Liver (tissue), 9 donors: ENCODE data around the gene LRRC10B. TPM values are rescaled to one million over a fixed set of nuclear protein-coding genes. Genes with fewer than 3 reads are reported as not detected.
A peak's percentile ranks its signal among the peaks of the same experiment; 100 is the strongest.

Experiments
- DNase-seq: peaks from one replicate; pipeline ENCODE4 v3.0.0-alpha.2; 2017; ENCODE audit warnings: low spot score
- H3K27ac ChIP-seq, 2 donors: one replicate each; pipeline ENCODE4 v1.7.0; 2013; ENCODE audit warnings: inconsistent platforms in 2 of 2, low read length in 2 of 2, control low read depth in 1 of 2, low read depth in 1 of 2, mild to moderate bottlenecking in 1 of 2
- H3K27me3 ChIP-seq, 4 donors: one replicate each; pipeline versions ENCODE4 v1.6.1 to v1.7.0; 2013; ENCODE audit warnings: low read length in 3 of 4, inconsistent platforms in 1 of 4, mild to moderate bottlenecking in 1 of 4, moderate library complexity in 1 of 4; ENCODE audit not compliant: control insufficient read depth in 4 of 4, insufficient read depth in 4 of 4
- H3K36me3 ChIP-seq, 4 donors: one replicate each; pipeline versions ENCODE4 v1.6.1 to v1.7.0; 2013; ENCODE audit warnings: low read length in 3 of 4, mild to moderate bottlenecking in 3 of 4, low read depth in 1 of 4, moderate library complexity in 1 of 4; ENCODE audit not compliant: control insufficient read depth in 4 of 4, insufficient read depth in 3 of 4
- H3K4me1 ChIP-seq, 4 donors: one replicate each; pipeline versions ENCODE4 v1.6.1 to v1.7.0; 2013; ENCODE audit warnings: low read length in 3 of 4, mild to moderate bottlenecking in 3 of 4, moderate library complexity in 1 of 4; ENCODE audit not compliant: control insufficient read depth in 4 of 4, insufficient read depth in 4 of 4
- H3K4me3 ChIP-seq, 3 donors: one replicate each; pipeline versions ENCODE4 v1.6.1 to v1.7.0; 2013; ENCODE audit warnings: low read length in 3 of 3, control low read depth in 1 of 3, low read depth in 1 of 3, mild to moderate bottlenecking in 1 of 3
- H3K9ac ChIP-seq, 2 donors: one replicate each; pipeline ENCODE4 v1.7.0; 2013; ENCODE audit warnings: low read length in 2 of 2, mild to moderate bottlenecking in 2 of 2, moderate library complexity in 2 of 2, control low read depth in 1 of 2, low read depth in 1 of 2
- H3K9me3 ChIP-seq, 4 donors: one replicate each; pipeline versions ENCODE4 v1.6.1 to v1.7.0; 2013; ENCODE audit warnings: low read length in 3 of 4; ENCODE audit not compliant: control insufficient read depth in 4 of 4
- ATF3 ChIP-seq: IDR thresholded peaks from 2 replicates; pipeline ENCODE4 v1.6.1; 2016; ENCODE audit warnings: antibody characterized with exemption
- CTCF ChIP-seq: fragments of 150-350 bp; IDR thresholded peaks from 2 replicates; pipeline ENCODE4 v1.5.1; 2017; ENCODE audit warnings: improper control_type of control experiment, low read depth, low read length; ENCODE audit not compliant: missing input control
- EGR1 ChIP-seq, 2 donors: IDR thresholded peaks; 2 replicates each; pipeline ENCODE4 v1.6.1; 2016 to 2018; ENCODE audit warnings: antibody characterized with exemption in 2 of 2, low read depth in 2 of 2
- FOXA1 ChIP-seq: IDR thresholded peaks from 2 replicates; pipeline ENCODE4 v1.6.1; 2016; ENCODE audit warnings: antibody characterized with exemption
- FOXA2 ChIP-seq: IDR thresholded peaks from 2 replicates; pipeline ENCODE4 v1.6.1; 2016; ENCODE audit warnings: antibody characterized with exemption
- GABPA ChIP-seq, 2 donors: IDR thresholded peaks in 1 of 2; conservative IDR thresholded peaks in 1 of 2; 2 replicates each; pipeline ENCODE4 v1.6.1; 2016; ENCODE audit warnings: antibody characterized with exemption in 2 of 2, mild to moderate bottlenecking in 1 of 2, moderate library complexity in 1 of 2
- HNF4A ChIP-seq, 2 donors: conservative IDR thresholded peaks; 2 replicates each; pipeline ENCODE4 v1.6.1; 2016; ENCODE audit warnings: antibody characterized with exemption in 2 of 2, mild to moderate bottlenecking in 2 of 2
- HNF4G ChIP-seq: IDR thresholded peaks from 2 replicates; pipeline ENCODE4 v1.6.1; 2016; ENCODE audit warnings: antibody characterized with exemption
- JUND ChIP-seq, 2 donors: IDR thresholded peaks; 2 replicates each; pipeline ENCODE4 v1.6.1; 2016; ENCODE audit warnings: antibody characterized with exemption in 2 of 2
- MAX ChIP-seq: IDR thresholded peaks from 2 replicates; pipeline ENCODE4 v1.6.1; 2016; ENCODE audit warnings: antibody characterized with exemption
- NR2F2 ChIP-seq: IDR thresholded peaks from 2 replicates; pipeline ENCODE4 v1.6.1; 2016; ENCODE audit warnings: antibody characterized with exemption
- RAD21 ChIP-seq, 2 donors: IDR thresholded peaks; 2 replicates each; pipeline ENCODE4 v1.6.1; 2016; ENCODE audit warnings: antibody characterized with exemption in 2 of 2, mild to moderate bottlenecking in 2 of 2
- RXRA ChIP-seq, 2 donors: IDR thresholded peaks; 2 replicates each; pipeline ENCODE4 v1.6.1; 2017 to 2018; ENCODE audit warnings: antibody characterized with exemption in 2 of 2, mild to moderate bottlenecking in 1 of 2
- SP1 ChIP-seq: IDR thresholded peaks from 2 replicates; pipeline ENCODE4 v1.6.1; 2018; ENCODE audit warnings: antibody characterized with exemption, mild to moderate bottlenecking
- TAF1 ChIP-seq: conservative IDR thresholded peaks from 2 replicates; pipeline ENCODE4 v1.6.1; 2016; ENCODE audit warnings: antibody characterized with exemption, mild to moderate bottlenecking
- YY1 ChIP-seq: IDR thresholded peaks from 2 replicates; pipeline ENCODE4 v1.6.1; 2016; ENCODE audit warnings: antibody characterized with exemption, mild to moderate bottlenecking
- ZBTB33 ChIP-seq: IDR thresholded peaks from 2 replicates; pipeline ENCODE4 v1.6.1; 2016; ENCODE audit warnings: antibody characterized with exemption
- WGBS: extraction: QIAGEN DNeasy Blood & Tissue Kit; methylation state at CpG from one replicate; pipeline ENCODE4 v1.1.7; 2013; 5-methylcytosine and 5-hydroxymethylcytosine counted together
- polyA plus RNA-seq, 2 donors: library from polyadenylated mRNA; stranded (reverse) in 1 of 2; unstranded in 1 of 2; fragments of 200-250 nt in 1 of 2; fragments of >200 nt in 1 of 2; fragmentation: Nextera tagmentation in 1 of 2; extraction: Ambion mirVana in 1 of 2; gene quantifications; one replicate each; pipeline versions ENCODE4 v1.2.1 to v1.2.3, GENCODE V29; 2013 to 2015
- total RNA-seq, 2 donors: library from RNA; depleted of rRNA; stranded (reverse); fragments of >200 nt; gene quantifications; one replicate each; pipeline ENCODE4 v1.2.3, GENCODE V29; 2014
- TF ChIP-seq, protein P1 (sequence below): IDR thresholded peaks from 2 replicates; pipeline ENCODE4 v1.6.1; 2016; ENCODE audit warnings: antibody characterized with exemption, mild to moderate bottlenecking
- donor health status: healthy.
- donor health status: healthy.
- donor health status: healthy.
- donor health status: healthy.
- donor health status: healthy.

LRRC10B gene
- total and polyA plus RNA-seq, 4 donors: 0.03 to 0.08 TPM; not detected in 2

DNA sequence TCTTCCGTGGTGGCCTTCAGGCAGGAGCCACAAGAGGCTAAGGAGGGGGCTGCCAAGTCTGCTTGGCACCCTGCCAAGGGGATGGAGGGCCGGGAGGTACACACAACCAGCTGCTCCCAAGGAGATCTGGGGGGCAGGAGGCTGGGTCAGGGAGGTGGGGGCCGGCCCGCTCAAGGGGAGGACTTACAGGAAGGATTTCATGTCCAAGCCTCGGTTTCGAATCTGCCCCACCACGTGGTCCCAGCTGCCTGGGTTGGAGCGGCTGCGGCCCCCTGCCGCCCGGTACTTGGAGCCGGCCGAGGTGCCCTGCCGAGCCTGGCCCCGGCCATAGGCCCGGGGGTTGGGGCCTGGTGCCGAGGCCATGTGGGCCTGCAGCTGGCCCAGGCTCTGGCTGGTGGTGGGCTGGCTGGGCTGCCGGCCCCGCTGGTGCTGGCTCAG lies 33.5 kb downstream of the LRRC10B start (continued):
- no peak for TF ChIP-seq JUND (IDR thresholded peaks at IDR 0.05)
- TF ChIP-seq SP1: no peak

DNA sequence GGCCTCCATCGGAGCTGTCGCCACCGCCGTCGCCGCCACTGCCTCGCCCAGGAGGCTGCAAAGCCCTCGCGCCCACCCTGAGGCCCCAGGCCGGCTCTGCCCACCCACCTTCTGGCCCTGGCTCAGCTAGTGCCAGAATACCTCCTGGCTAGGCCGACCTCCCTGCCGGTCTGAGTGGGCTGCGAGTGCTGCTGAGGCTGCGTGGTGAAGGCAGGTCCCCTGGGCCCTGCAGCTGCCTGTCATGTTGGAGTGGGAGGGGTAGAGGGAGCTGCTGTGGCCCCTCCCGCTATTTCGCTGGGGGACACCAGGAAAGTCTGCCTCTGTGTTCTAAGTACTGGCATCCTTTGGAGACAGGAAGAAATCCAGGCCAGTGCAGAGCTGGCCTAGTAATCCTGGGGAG lies 34.2 kb downstream of the LRRC10B start:
- Histone ChIP-seq H3K36me3 (no peaks in the 10 kb centered on the region), H3K27ac (no peak overlapping the region), H3K4me3 (no peak overlapping the region), H3K4me1 (peaks cover 5 to 13% (median 7%) of the 10 kb centered on the region in 4 donors), H3K27me3 (no peaks in the 10 kb centered on the region), H3K9ac (no peak overlapping the region), H3K9me3 (no peaks in the 10 kb centered on the region)
- DNase-seq: no peak
- WGBS: 93% methylated on average over 16 of the region's 16 CpGs
- TF ChIP-seq HNF4A (conservative IDR thresholded peaks at IDR 0.05): no peak
- no peak for TF ChIP-seq HNF4G
- TF ChIP-seq YY1: no peak
- no peak for TF ChIP-seq CTCF
- TF ChIP-seq FOXA2: no peak
- TF ChIP-seq NR2F2: no peak
- no peak for TF ChIP-seq RXRA (IDR thresholded peaks at IDR 0.05)
- no peak for TF ChIP-seq SP1
- no peak for TF ChIP-seq EGR1 (IDR thresholded peaks at IDR 0.05; ENCODE audit: low read depth in 2 of 2)
- TF ChIP-seq ATF3: no peak
- no peak for TF ChIP-seq ZBTB33
- TF ChIP-seq TAF1: no peak
- TF ChIP-seq GABPA (IDR thresholded peaks at IDR 0.05 in 1 of 2, conservative IDR thresholded peaks at IDR 0.05 in 1 of 2): no peak
- TF ChIP-seq FOXA1: no peak
- no peak for TF ChIP-seq MAX

DNA sequence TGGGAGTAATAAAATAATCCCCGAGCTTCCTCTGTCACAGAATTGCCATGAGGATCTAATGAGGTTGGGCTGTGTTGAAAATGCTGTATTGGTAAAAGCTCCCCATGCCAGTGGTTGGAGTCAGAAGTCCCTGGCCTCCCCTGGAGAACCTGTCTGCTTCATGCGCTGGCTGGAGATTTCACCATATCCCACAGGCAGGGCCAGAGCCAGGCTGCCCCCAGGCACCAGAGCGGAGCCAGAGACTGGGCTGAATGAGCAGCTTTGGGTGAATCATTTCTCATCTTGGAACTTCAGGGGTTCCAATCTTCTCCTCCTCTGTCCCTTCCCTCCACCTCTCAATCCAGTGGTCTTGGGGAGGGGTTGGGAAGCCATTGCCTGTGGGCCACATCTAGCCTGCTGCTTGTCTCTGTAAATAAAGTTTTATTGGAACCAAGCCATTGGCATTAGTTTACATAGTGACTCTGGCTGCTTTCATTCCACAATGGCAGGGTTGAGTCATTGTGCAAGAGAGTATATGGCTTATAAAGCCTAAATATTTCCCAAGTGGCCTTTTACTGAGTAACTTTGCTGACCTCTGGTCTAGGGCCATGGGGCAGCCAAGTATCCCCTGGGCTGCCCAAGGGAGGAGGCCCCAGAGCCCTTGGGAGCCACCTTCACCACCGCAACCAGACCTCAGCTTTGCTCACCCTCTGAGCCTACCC lies 35.2 kb downstream of the LRRC10B start:
- H3K36me3 ChIP-seq: no peaks in the 10 kb centered on the region
- no peak overlapping the region for H3K4me3 ChIP-seq
- no peaks in the 10 kb centered on the region for H3K9me3 ChIP-seq
- no peak for DNase-seq
- no peak overlapping the region for H3K9ac ChIP-seq
- H3K4me1 ChIP-seq: peaks cover 5 to 13% (median 7%) of the 10 kb centered on the region in 4 donors
- H3K27ac ChIP-seq: no peak overlapping the region
- H3K27me3 ChIP-seq: no peaks in the 10 kb centered on the region
- 88% methylated on average over 4 of the region's 4 CpGs for WGBS
- TF ChIP-seq RAD21 (IDR thresholded peaks at IDR 0.05) (no peak), CTCF (no peak), YY1 (peak; percentile 80), SP1 (peak; percentile 78), NR2F2 (peak; percentile 40), MAX (no peak), HNF4G (peak; percentile 57), GABPA (IDR thresholded peaks at IDR 0.05 in 1 of 2, conservative IDR thresholded peaks at IDR 0.05 in 1 of 2) (no peak), ATF3 (no peak), EGR1 (IDR thresholded peaks at IDR 0.05; ENCODE audit: low read depth in 2 of 2) (peak in 1 of 2 donors; percentile 33), FOXA1 (peak; percentile 14), HNF4A (conservative IDR thresholded peaks at IDR 0.05) (peak; percentile 87 to 93), TAF1 (no peak)
- TF ChIP-seq, protein P1, sequence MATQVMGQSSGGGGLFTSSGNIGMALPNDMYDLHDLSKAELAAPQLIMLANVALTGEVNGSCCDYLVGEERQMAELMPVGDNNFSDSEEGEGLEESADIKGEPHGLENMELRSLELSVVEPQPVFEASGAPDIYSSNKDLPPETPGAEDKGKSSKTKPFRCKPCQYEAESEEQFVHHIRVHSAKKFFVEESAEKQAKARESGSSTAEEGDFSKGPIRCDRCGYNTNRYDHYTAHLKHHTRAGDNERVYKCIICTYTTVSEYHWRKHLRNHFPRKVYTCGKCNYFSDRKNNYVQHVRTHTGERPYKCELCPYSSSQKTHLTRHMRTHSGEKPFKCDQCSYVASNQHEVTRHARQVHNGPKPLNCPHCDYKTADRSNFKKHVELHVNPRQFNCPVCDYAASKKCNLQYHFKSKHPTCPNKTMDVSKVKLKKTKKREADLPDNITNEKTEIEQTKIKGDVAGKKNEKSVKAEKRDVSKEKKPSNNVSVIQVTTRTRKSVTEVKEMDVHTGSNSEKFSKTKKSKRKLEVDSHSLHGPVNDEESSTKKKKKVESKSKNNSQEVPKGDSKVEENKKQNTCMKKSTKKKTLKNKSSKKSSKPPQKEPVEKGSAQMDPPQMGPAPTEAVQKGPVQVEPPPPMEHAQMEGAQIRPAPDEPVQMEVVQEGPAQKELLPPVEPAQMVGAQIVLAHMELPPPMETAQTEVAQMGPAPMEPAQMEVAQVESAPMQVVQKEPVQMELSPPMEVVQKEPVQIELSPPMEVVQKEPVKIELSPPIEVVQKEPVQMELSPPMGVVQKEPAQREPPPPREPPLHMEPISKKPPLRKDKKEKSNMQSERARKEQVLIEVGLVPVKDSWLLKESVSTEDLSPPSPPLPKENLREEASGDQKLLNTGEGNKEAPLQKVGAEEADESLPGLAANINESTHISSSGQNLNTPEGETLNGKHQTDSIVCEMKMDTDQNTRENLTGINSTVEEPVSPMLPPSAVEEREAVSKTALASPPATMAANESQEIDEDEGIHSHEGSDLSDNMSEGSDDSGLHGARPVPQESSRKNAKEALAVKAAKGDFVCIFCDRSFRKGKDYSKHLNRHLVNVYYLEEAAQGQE: peak; percentile 67
